Adrenal gland (tissue), 5 donors: ENCODE results near the gene SEMA4B.

Experiments used
- CTCF ChIP-seq, 6 experiments: fragments of 450-650 bp in 4 of 6; fragments of 200-600 bp in 2 of 6; sonication (generic) in 1 of 6; IDR thresholded peaks; 1 replicate in 5 of 6; 2 replicates in 1 of 6; pipeline versions ENCODE4 v1.5.1 to v1.8.0; 2016 to 2021; ENCODE audit warnings: antibody characterized with exemption in 6 of 6, mild to moderate bottlenecking in 2 of 6, moderate library complexity in 1 of 6
- POLR2A ChIP-seq, 2 donors: fragments of 450-650 bp; IDR thresholded peaks; one replicate each; pipeline ENCODE4 v1.6.1; 2017; ENCODE audit warnings: antibody characterized with exemption in 2 of 2, mild to moderate bottlenecking in 2 of 2, moderate library complexity in 1 of 2
- donor health status: DM: no; HTN: no; CAD: no.

GRCh38 chr15:90249203-90249863 is 48.2 kb downstream of the SEMA4B start, which contains the start of gene TTLL13:
- TF ChIP-seq CTCF (IDR thresholded peaks at IDR 0.05): peak in 1 of 6 experiments; percentile 7
- TF ChIP-seq POLR2A (IDR thresholded peaks at IDR 0.05): peak in 1 of 2 donors; percentile 35
